HUES48 (cell line): Measurements from ENCODE around the gene PSMD12.
"Not testable (repeated sequence)": the region's sequence is repeated elsewhere in the genome, so short reads cannot be mapped to it uniquely, and the experiment has no call there.

Experiments
- H3K27ac ChIP-seq: one replicate; pipeline ENCODE4 v1.7.0; 2013; ENCODE audit warnings: low read depth, low read length, inconsistent platforms
- H3K27me3 ChIP-seq: 2 replicates; pipeline ENCODE4 v1.6.1; 2013; ENCODE audit warnings: mild to moderate bottlenecking, low read length; ENCODE audit not compliant: control insufficient read depth, insufficient read depth
- H3K36me3 ChIP-seq: 2 replicates; pipeline ENCODE4 v1.6.1; 2013; ENCODE audit warnings: low read length; ENCODE audit not compliant: control insufficient read depth, insufficient read depth
- H3K4me1 ChIP-seq: 2 replicates; pipeline ENCODE4 v1.6.1; 2013; ENCODE audit warnings: mild to moderate bottlenecking, low read length; ENCODE audit not compliant: control insufficient read depth, insufficient read depth
- H3K4me3 ChIP-seq: 2 replicates; pipeline ENCODE4 v1.5.1; 2013; ENCODE audit warnings: mild to moderate bottlenecking, low read depth, low read length
- H3K9ac ChIP-seq: 2 replicates; pipeline ENCODE4 v1.6.1; 2013; ENCODE audit warnings: mild to moderate bottlenecking, low read depth, low read length, moderate library complexity
- H3K9me3 ChIP-seq: 2 replicates; pipeline ENCODE4 v1.6.1; 2013; ENCODE audit warnings: low read length; ENCODE audit not compliant: control insufficient read depth, insufficient read depth

Gene PSMD12

GRCh38 chr17:67366193-67367157, at the start of gene PSMD12:
PSMD12 (minus strand) TSS chr17:67366577; CDS start chr17:67366519, 58 bp downstream.
- peak within 1 kb of the TSS; percentile 97 for H3K9ac ChIP-seq
- H3K27me3 ChIP-seq = no peaks in the 10 kb centered on the region
- H3K4me1 ChIP-seq = peaks cover 14% of the 10 kb centered on the region; the same call in 1 of the 2 replicates
- H3K27ac ChIP-seq = peak within 1 kb of the TSS; percentile 89
- H3K9me3 ChIP-seq = no peaks in the 10 kb centered on the region
- peak within 1 kb of the TSS; percentile 87 for H3K4me3 ChIP-seq
- peaks cover 18% of the 10 kb centered on the region; the same call in 1 of the 2 replicates for H3K36me3 ChIP-seq

- H3K27me3 ChIP-seq = no peaks in the 10 kb centered on the region
- H3K27ac ChIP-seq = no peak overlapping the region
- no peaks in the 10 kb centered on the region for H3K36me3 ChIP-seq
- peaks cover 3% of the 10 kb centered on the region; the same call in 1 of the 2 replicates for H3K4me1 ChIP-seq
- H3K9ac ChIP-seq = no peak overlapping the region
- peaks cover 6% of the 10 kb centered on the region; the same call in 1 of the 2 replicates for H3K9me3 ChIP-seq
- H3K4me3 ChIP-seq = no peak overlapping the region
These were observed 48.9 kb upstream of the PSMD12 start for GRCh38 chr17:67415291-67415690.

GRCh38 chr17:67414559-67414958, 48.2 kb upstream of the PSMD12 start:
- Histone ChIP-seq H3K4me3 (no peak overlapping the region), H3K27me3 (no peaks in the 10 kb centered on the region), H3K9me3 (peaks cover 6% of the 10 kb centered on the region; the same call in 1 of the 2 replicates), H3K27ac (no peak overlapping the region), H3K4me1 (peaks cover 3% of the 10 kb centered on the region; the same call in 1 of the 2 replicates), H3K36me3 (no peaks in the 10 kb centered on the region), H3K9ac (no peak overlapping the region)

- H3K9me3 ChIP-seq = peaks cover 6% of the 10 kb centered on the region; the same call in 1 of the 2 replicates
- H3K9ac ChIP-seq = no peak overlapping the region
- no peaks in the 10 kb centered on the region for H3K36me3 ChIP-seq
- H3K4me1 ChIP-seq = peaks cover 3% of the 10 kb centered on the region; the same call in 1 of the 2 replicates
- no peaks in the 10 kb centered on the region for H3K27me3 ChIP-seq
- no peak overlapping the region for H3K27ac ChIP-seq
- no peak overlapping the region for H3K4me3 ChIP-seq
These were observed 47.8 kb upstream of the PSMD12 start for GRCh38 chr17:67414130-67414529.

GRCh38 chr17:67413388-67413787, 47.0 kb upstream of the PSMD12 start:
- no peak overlapping the region for H3K27ac ChIP-seq
- H3K9ac ChIP-seq = no peak overlapping the region
- H3K4me3 ChIP-seq = no peak overlapping the region
- H3K36me3 ChIP-seq = no peaks in the 10 kb centered on the region
- H3K9me3 ChIP-seq = peaks cover 6% of the 10 kb centered on the region; the same call in 1 of the 2 replicates
- H3K27me3 ChIP-seq = no peaks in the 10 kb centered on the region
- H3K4me1 ChIP-seq = peaks cover 3% of the 10 kb centered on the region; the same call in 1 of the 2 replicates

- H3K4me1 ChIP-seq = peaks cover under 1% of the 10 kb centered on the region; the same call in 1 of the 2 replicates
- H3K27me3 ChIP-seq = no peaks in the 10 kb centered on the region
- H3K9me3 ChIP-seq = peaks cover 6% of the 10 kb centered on the region; the same call in 1 of the 2 replicates
- no peak overlapping the region for H3K4me3 ChIP-seq
- no peaks in the 10 kb centered on the region for H3K36me3 ChIP-seq
- H3K9ac ChIP-seq = no peak overlapping the region
- H3K27ac ChIP-seq = no peak overlapping the region
These were observed 46.6 kb upstream of the PSMD12 start for GRCh38 chr17:67412941-67413340.

GRCh38 chr17:67412032-67412431, 45.7 kb upstream of the PSMD12 start:
- Histone ChIP-seq H3K27ac (no peak overlapping the region), H3K27me3 (no peaks in the 10 kb centered on the region), H3K4me3 (no peak overlapping the region), H3K36me3 (no peaks in the 10 kb centered on the region), H3K4me1 (no peaks in the 10 kb centered on the region), H3K9me3 (peaks cover 6% of the 10 kb centered on the region; the same call in 1 of the 2 replicates), H3K9ac (no peak overlapping the region)

- Histone ChIP-seq H3K36me3 (no peaks in the 10 kb centered on the region), H3K9ac (no peak overlapping the region), H3K27ac (no peak overlapping the region), H3K27me3 (no peaks in the 10 kb centered on the region), H3K4me1 (no peaks in the 10 kb centered on the region), H3K4me3 (no peak overlapping the region), H3K9me3 (peaks cover 6% of the 10 kb centered on the region; the same call in 1 of the 2 replicates)
These were observed 45.0 kb upstream of the PSMD12 start for GRCh38 chr17:67411397-67411796.

- not testable (repeated sequence) for H3K9me3 ChIP-seq, H3K9ac ChIP-seq, H3K27ac ChIP-seq, H3K27me3 ChIP-seq, H3K4me1 ChIP-seq, H3K36me3 ChIP-seq, H3K4me3 ChIP-seq
These were observed 42.1 kb upstream of the PSMD12 start for GRCh38 chr17:67408455-67408830.

- Histone ChIP-seq H3K27ac (no peak overlapping the region), H3K4me1 (peaks cover 16% of the 10 kb centered on the region), H3K4me3 (no peak overlapping the region), H3K9me3 (no peaks in the 10 kb centered on the region), H3K9ac (no peak overlapping the region), H3K27me3 (no peaks in the 10 kb centered on the region), H3K36me3 (no peaks in the 10 kb centered on the region)
These were observed 37.1 kb upstream of the PSMD12 start for GRCh38 chr17:67403483-67403882.

GRCh38 chr17:67403065-67403464, 36.7 kb upstream of the PSMD12 start:
- Histone ChIP-seq H3K27ac (no peak overlapping the region), H3K27me3 (no peaks in the 10 kb centered on the region), H3K4me1 (peaks cover 16% of the 10 kb centered on the region), H3K36me3 (no peaks in the 10 kb centered on the region), H3K9me3 (no peaks in the 10 kb centered on the region), H3K4me3 (no peak overlapping the region), H3K9ac (no peak overlapping the region)
